ENCODE results near the gene CD276. TPM values are rescaled to one million over a fixed set of nuclear protein-coding genes. Genes with fewer than 3 reads are reported as not detected.
"Not testable (repeated sequence)": the region's sequence is repeated elsewhere in the genome, so short reads cannot be mapped to it uniquely, and the experiment has no call there.

Gene CD276
- total RNA-seq, 2 experiments from 2014 or later, result 2.6 to 3.1 TPM

- POLR2A ChIA-PET, result no interaction called here
- CTCF ChIA-PET, result no interaction called here
These were observed 43.3 kb downstream of the CD276 start for GRCh38 chr15:73727330-73727976.

GRCh38 chr15:73732051-73732450 is 47.9 kb downstream of the CD276 start:
- POLR2A ChIA-PET, CTCF ChIA-PET: not testable (repeated sequence)

GRCh38 chr15:73732930-73733329 is 48.7 kb downstream of the CD276 start:
- CTCF ChIA-PET, result no interaction called here
- POLR2A ChIA-PET, result no interaction called here

- ChIA-PET POLR2A (no interaction called here), CTCF (no interaction called here)
These were observed 53.4 kb downstream of the CD276 start for GRCh38 chr15:73737535-73737934.

- ChIA-PET POLR2A (no interaction called here), CTCF (no interaction called here)
These were observed 56.2 kb downstream of the CD276 start for GRCh38 chr15:73740152-73741048.

GRCh38 chr15:73741321-73741836 is 57.2 kb downstream of the CD276 start:
- POLR2A ChIA-PET, result no interaction called here
- CTCF ChIA-PET, result no interaction called here

GRCh38 chr15:73744293-73744692 is 60.1 kb downstream of the CD276 start:
- POLR2A ChIA-PET, result no interaction called here
- CTCF ChIA-PET, result no interaction called here

GRCh38 chr15:73745073-73745472 is 60.9 kb downstream of the CD276 start:
- CTCF ChIA-PET, result no interaction called here
- POLR2A ChIA-PET, result no interaction called here

GRCh38 chr15:73746261-73746660 is 62.1 kb downstream of the CD276 start:
- ChIA-PET CTCF (no interaction called here), POLR2A (no interaction called here)

- ChIA-PET CTCF (no interaction called here), POLR2A (no interaction called here)
These were observed 62.7 kb downstream of the CD276 start for GRCh38 chr15:73746883-73747282.

- CTCF ChIA-PET, result no interaction called here
- POLR2A ChIA-PET, result no interaction called here
These were observed 63.8 kb downstream of the CD276 start for GRCh38 chr15:73747847-73748590.

GRCh38 chr15:73748730-73749129 is 64.5 kb downstream of the CD276 start:
- POLR2A ChIA-PET, result no interaction called here
- CTCF ChIA-PET, result no interaction called here

- ChIA-PET POLR2A (no interaction called here), CTCF (no interaction called here)
These were observed 65.3 kb downstream of the CD276 start for GRCh38 chr15:73749533-73749932.

- ChIA-PET POLR2A (no interaction called here), CTCF (no interaction called here)
These were observed 65.8 kb downstream of the CD276 start for GRCh38 chr15:73749971-73750370.

- POLR2A ChIA-PET, result interaction anchor here (0.7 kb wide), 1 partner anchor 875 kb away, joined by 3 read pairs; no protein-coding TSS in a partner anchor
- CTCF ChIA-PET, result no interaction called here
These were observed 66.3 kb downstream of the CD276 start for GRCh38 chr15:73750438-73750837.

GRCh38 chr15:73750951-73751350 is 66.8 kb downstream of the CD276 start:
- POLR2A ChIA-PET, result interaction anchor here (0.7 kb wide), 1 partner anchor 876 kb away, joined by 3 read pairs; no protein-coding TSS in a partner anchor
- CTCF ChIA-PET, result no interaction called here

- ChIA-PET CTCF (no interaction called here), POLR2A (no interaction called here)
These were observed 67.3 kb downstream of the CD276 start for GRCh38 chr15:73751511-73751898.

- ChIA-PET POLR2A (no interaction called here), CTCF (no interaction called here)
These were observed 68.0 kb downstream of the CD276 start for GRCh38 chr15:73751899-73752805.

- CTCF ChIA-PET, result no interaction called here
- POLR2A ChIA-PET, result no interaction called here
These were observed 68.6 kb downstream of the CD276 start for GRCh38 chr15:73752806-73753193.
